Testis (tissue), 3 donors: ENCODE data around the gene FGF19. TPM values are rescaled to one million over a fixed set of nuclear protein-coding genes. Genes with fewer than 3 reads are reported as not detected.

ENCODE experiments used
- DNase-seq: peaks from one replicate; pipeline ENCODE4 v3.0.0-alpha.2; 2019
- H3K27ac ChIP-seq, 2 donors: fragments of 200-600 bp; sonication (generic); one replicate each; pipeline ENCODE4 v1.5.1; 2019
- H3K27me3 ChIP-seq: fragments of 200-600 bp; sonication (generic); one replicate; pipeline ENCODE4 v1.5.1; 2019
- H3K36me3 ChIP-seq: fragments of 200-600 bp; sonication (generic); one replicate; pipeline ENCODE4 v1.5.1; 2017; ENCODE audit warnings: low read depth; ENCODE audit errors: missing control alignments
- H3K4me1 ChIP-seq: fragments of 200-600 bp; sonication (generic); one replicate; pipeline ENCODE4 v1.5.1; 2019
- H3K4me3 ChIP-seq, 2 donors: fragments of 200-600 bp; sonication (generic); one replicate each; pipeline ENCODE4 v1.5.1; 2017 to 2019
- H3K9me3 ChIP-seq: fragments of 200-600 bp; sonication (generic); one replicate; pipeline ENCODE4 v1.5.1; 2017
- POLR2A ChIP-seq: fragments of 450-650 bp; IDR thresholded peaks from one replicate; pipeline ENCODE4 v1.6.1; 2017; ENCODE audit warnings: antibody characterized with exemption, mild to moderate bottlenecking, moderate library complexity
- WGBS, 2 donors: methylation state at CpG; one replicate each; pipeline ENCODE4 v1.1.5; 2018; 5-methylcytosine and 5-hydroxymethylcytosine counted together
- intact Hi-C: fragments of 100-400 bp; cut with DNase I; formaldehyde crosslinking; loops from one replicate; pipeline ENCODE4 v1.15.1; 2023; ENCODE audit warnings: low total_unique reads
- polyA plus RNA-seq: library from polyadenylated mRNA; stranded (reverse); fragments of 350-450 nt; fragmentation: Illumina TruSeq; extraction: RNeasy Lipid Tissue Mini Kit (QIAGEN cat#74804); gene quantifications from one replicate; pipeline ENCODE4 v1.2.3, GENCODE V29; 2014; ENCODE audit warnings: low read depth, low replicate concordance; ENCODE audit not compliant: insufficient read depth
- total RNA-seq, 2 donors: library from RNA; depleted of rRNA; stranded (reverse); fragments of >200 nt; gene quantifications; one replicate each; pipeline ENCODE4 v1.2.3, GENCODE V29; 2016
- TF ChIP-seq, protein P1 (sequence below), 3 experiments: fragments of 450-650 bp in 2 of 3; fragments of 200-600 bp in 1 of 3; sonication (generic) in 1 of 3; IDR thresholded peaks; one replicate each; pipeline ENCODE4 v1.5.1; 2016 to 2019; ENCODE audit warnings: antibody characterized with exemption in 3 of 3, mild to moderate bottlenecking in 2 of 3, moderate library complexity in 1 of 3

Gene FGF19
- total and polyA plus RNA-seq, 3 donors from 2014 or later: 0.31 to 0.37 (median 0.31) TPM

DNA sequence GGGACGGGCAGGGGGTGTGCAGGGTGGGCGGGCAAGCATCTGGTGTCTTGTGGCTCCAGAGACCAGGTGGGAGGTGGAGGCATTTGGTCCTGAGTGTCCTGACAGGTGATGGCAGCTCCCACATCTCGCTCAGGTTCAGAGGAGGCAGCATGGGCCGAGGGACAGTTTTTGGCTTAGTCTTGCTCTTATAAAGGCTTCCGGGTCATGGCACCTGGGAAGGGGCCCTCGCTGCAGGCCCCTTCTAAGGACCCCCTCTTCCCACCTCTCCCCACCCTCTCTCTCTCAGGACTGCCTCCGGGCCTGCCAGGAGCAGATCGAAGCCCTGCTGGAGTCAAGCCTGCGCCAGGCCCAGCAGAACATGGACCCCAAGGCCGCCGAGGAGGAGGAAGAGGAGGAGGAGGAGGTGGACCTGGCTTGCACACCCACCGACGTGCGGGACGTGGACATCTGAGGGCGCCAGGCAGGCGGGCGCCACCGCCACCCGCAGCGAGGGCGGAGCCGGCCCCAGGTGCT lies 52.9 kb downstream of the FGF19 start:
- DNase-seq: no peak
- H3K27ac ChIP-seq: no peak overlapping the region
- no peaks in the 10 kb centered on the region for H3K4me1 ChIP-seq
- WGBS, 2 donors: 58 to 79% methylated on average over 13 to 23 of the region's 23 CpGs
- H3K9me3 ChIP-seq: no peaks in the 10 kb centered on the region
- no peaks in the 10 kb centered on the region for H3K36me3 ChIP-seq
- no peaks in the 10 kb centered on the region for H3K27me3 ChIP-seq
- TF ChIP-seq, protein P1, sequence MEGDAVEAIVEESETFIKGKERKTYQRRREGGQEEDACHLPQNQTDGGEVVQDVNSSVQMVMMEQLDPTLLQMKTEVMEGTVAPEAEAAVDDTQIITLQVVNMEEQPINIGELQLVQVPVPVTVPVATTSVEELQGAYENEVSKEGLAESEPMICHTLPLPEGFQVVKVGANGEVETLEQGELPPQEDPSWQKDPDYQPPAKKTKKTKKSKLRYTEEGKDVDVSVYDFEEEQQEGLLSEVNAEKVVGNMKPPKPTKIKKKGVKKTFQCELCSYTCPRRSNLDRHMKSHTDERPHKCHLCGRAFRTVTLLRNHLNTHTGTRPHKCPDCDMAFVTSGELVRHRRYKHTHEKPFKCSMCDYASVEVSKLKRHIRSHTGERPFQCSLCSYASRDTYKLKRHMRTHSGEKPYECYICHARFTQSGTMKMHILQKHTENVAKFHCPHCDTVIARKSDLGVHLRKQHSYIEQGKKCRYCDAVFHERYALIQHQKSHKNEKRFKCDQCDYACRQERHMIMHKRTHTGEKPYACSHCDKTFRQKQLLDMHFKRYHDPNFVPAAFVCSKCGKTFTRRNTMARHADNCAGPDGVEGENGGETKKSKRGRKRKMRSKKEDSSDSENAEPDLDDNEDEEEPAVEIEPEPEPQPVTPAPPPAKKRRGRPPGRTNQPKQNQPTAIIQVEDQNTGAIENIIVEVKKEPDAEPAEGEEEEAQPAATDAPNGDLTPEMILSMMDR (IDR thresholded peaks at IDR 0.05): no peak
- no peak for TF ChIP-seq POLR2A
- intact Hi-C loops: no loop called here
- H3K4me3 ChIP-seq: no peak overlapping the region

DNA sequence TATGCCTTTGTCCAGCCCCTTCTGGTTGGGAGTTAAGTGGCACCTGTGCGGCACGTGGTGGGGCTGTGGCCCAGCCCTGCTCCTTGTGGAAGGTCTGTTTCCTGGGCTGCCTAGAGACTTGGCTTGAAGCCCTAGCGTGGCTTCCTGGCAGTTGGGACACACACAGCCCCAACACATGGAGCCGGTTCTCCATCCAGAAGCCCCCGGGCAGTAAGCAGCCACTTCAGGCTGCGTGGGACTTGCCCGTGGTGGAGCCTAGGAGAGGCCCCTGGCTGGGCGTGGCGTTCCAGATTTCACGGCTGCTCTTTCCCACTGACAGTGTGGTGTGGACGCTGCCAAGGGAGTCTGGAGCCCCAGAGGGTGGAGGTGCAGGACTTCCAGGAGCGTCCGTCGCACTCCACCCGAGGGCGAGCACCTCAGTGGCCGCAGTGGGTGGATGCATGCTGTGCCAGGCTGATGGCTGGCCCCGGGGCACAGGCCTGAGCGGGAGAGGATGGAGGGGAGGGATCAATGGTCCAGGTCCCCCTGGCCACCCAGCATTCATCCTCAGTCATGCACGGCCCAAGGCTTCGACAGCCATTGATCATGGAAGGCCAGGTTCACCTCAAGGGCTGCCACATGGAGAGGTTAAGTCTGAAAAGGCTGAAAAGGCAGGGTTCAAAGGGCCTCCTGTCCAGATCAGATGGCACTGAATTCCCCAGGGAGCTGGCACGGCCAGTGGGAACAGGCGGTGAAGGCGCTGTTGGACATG lies 53.6 kb downstream of the FGF19 start:
- TF ChIP-seq, protein P1 (IDR thresholded peaks at IDR 0.05): no peak
- TF ChIP-seq POLR2A: no peak
- WGBS, 2 donors: 86% methylated on average over 24 of the region's 24 CpGs; no CpG with 5 or more reads in 1 of the 2 donors
- no peaks in the 10 kb centered on the region for H3K36me3 ChIP-seq
- no peaks in the 10 kb centered on the region for H3K27me3 ChIP-seq
- H3K27ac ChIP-seq: no peak overlapping the region
- no peak overlapping the region for H3K4me3 ChIP-seq
- no peak for DNase-seq
- no peaks in the 10 kb centered on the region for H3K4me1 ChIP-seq
- no peaks in the 10 kb centered on the region for H3K9me3 ChIP-seq
- intact Hi-C loops: no loop called here

DNA sequence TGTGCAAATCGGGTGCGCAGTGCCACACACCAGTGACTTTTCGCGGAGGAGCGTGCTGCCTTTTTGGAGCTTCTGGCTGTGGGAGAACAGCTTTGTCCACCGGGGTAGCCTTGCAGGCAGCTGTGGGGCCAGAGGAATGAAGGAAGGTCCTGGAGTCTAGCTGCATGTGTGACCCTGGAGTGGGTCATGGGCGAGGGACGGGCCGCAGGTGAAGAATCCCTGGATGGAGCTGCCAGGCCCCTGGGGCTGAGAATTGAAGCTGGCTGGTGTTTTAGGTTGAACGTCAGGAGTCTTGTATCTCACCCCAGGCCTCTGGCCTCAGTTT lies 54.3 kb downstream of the FGF19 start:
- intact Hi-C loops: loop anchor here (5.0 kb wide), 1 partner anchor 542 kb away; no protein-coding TSS in a partner anchor
- DNase-seq: no peak
- TF ChIP-seq, protein P1 (IDR thresholded peaks at IDR 0.05): no peak
- no peak for TF ChIP-seq POLR2A
- Histone ChIP-seq H3K27me3 (no peaks in the 10 kb centered on the region), H3K4me1 (peaks cover 6% of the 10 kb centered on the region), H3K4me3 (no peak overlapping the region), H3K27ac (no peak overlapping the region), H3K9me3 (no peaks in the 10 kb centered on the region), H3K36me3 (no peaks in the 10 kb centered on the region)
- WGBS, 2 donors: 93 to 94% methylated on average over 8 to 10 of the region's 10 CpGs

DNA sequence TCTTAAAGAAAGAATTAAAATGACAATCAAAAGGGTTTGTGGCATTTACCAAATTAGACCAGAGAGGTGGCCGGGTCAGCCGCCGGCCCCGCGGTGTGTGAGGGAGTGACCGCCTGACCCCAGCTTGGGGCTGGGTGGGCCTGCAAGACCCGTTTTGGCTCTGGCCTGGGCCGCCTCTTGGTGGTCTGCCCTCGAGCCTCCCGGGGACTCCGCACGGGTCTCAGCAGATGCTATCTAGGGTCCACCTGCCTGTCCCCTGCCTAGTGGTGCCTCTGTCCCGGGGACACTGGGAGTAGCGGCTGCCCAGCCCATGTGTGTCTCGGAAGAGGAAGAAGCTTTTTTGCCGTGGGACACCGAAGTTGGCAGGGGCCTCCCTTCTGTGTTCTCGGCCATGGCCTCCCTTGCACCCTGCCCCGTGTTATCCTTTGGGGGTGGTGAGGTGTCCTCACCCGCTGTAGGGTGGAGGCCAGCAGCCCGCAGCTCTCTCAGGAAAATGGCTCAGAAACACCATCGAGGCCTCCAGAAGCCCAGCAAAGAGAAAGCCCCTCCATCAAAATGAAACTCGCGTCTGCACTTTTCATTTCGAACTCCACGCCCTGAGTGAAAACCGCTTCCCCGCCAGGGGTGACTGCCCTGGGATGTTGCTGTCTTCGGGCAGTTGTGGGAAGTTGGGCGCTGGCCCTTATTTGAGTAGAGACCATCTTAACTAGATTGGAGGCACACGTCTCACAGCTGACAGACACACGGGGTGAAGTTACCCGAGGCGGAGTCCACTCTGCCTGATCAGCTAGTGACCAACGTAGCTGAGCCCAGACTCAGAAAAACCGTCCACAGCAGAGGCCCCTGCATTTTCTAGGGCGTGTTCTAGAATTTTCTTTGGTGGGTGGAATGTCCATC lies 54.9 kb downstream of the FGF19 start:
- Histone ChIP-seq H3K9me3 (no peaks in the 10 kb centered on the region), H3K36me3 (no peaks in the 10 kb centered on the region), H3K27ac (no peak overlapping the region), H3K27me3 (no peaks in the 10 kb centered on the region), H3K4me1 (peaks cover 12% of the 10 kb centered on the region), H3K4me3 (no peak overlapping the region)
- intact Hi-C loops: loop anchor here (5.0 kb wide), 1 partner anchor 542 kb away; no protein-coding TSS in a partner anchor
- DNase-seq: no peak
- 90 to 93% methylated on average over 27 to 37 of the region's 37 CpGs for WGBS, 2 donors
- no peak for TF ChIP-seq POLR2A
- TF ChIP-seq, protein P1 (IDR thresholded peaks at IDR 0.05): no peak

Other genes starting within 250 kb of the FGF19 start
- not detected for gene LINC01488, start 222.4 kb downstream of the FGF19 start, total RNA-seq
- not detected for gene LINC01488, start 222.4 kb downstream of the FGF19 start, polyA plus RNA-seq
- gene CCND1, start 62.9 kb downstream of the FGF19 start, total RNA-seq: 10 to 100 TPM in 1 of 2 donors, 1 to 10 TPM in 1; 8.8 to 13.7 TPM
- gene CCND1, start 62.9 kb downstream of the FGF19 start, polyA plus RNA-seq: 16.4 TPM
- gene LTO1, start 28.7 kb downstream of the FGF19 start, total RNA-seq: 10 to 100 TPM; 38.0 to 38.7 TPM
- gene LTO1, start 28.7 kb downstream of the FGF19 start, polyA plus RNA-seq: 27.0 TPM
- gene FGF4, start 71.3 kb upstream of the FGF19 start, total RNA-seq: 1 to 10 TPM in 1 of 2 donors, under 1 TPM in 1; 0.87 to 2.8 TPM
- gene FGF4, start 71.3 kb upstream of the FGF19 start, polyA plus RNA-seq: 0.28 TPM
- gene FGF3, start 115.4 kb upstream of the FGF19 start, total RNA-seq: under 1 TPM in 1 of 2 donors, not detected in 1; 0.50 TPM
- not detected for gene FGF3, start 115.4 kb upstream of the FGF19 start, polyA plus RNA-seq